ENCODE measurements around the gene ERC2. TPM values are rescaled to one million over a fixed set of nuclear protein-coding genes. Genes with fewer than 3 reads are reported as not detected.

Gene ERC2
- total RNA-seq, 1 experiment from 2014 or later, result 0.77 TPM

GRCh38 chr3:56185827-56186226, 282.4 kb downstream of the ERC2 start:
- CTCF ChIA-PET, result no interaction called here
- H3K4me3 ChIP-seq (ENCODE audit: low read length), result no peak overlapping the region
- H2AFZ ChIP-seq (ENCODE audit: low read length), result no peak overlapping the region
- no peak overlapping the region for H3K9ac ChIP-seq (ENCODE audit: low read length)
- ATAC-seq (no peak), DNase-seq (no peak)
- no peaks in the 10 kb centered on the region for H3K4me1 ChIP-seq (ENCODE audit: insufficient read depth, low read length)
- no peaks in the 10 kb centered on the region for H3F3A ChIP-seq (ENCODE audit: low read length, unreplicated experiment)
- no peak overlapping the region for H3K27ac ChIP-seq (ENCODE audit: low read length)
- H3K79me2 ChIP-seq (ENCODE audit: low read length), result no peaks in the 10 kb centered on the region
- POLR2A ChIA-PET (ENCODE audit: unreplicated experiment), result no interaction called here
- no peaks in the 10 kb centered on the region for H3K36me3 ChIP-seq (ENCODE audit: low read depth, low read length)
- no peaks in the 10 kb centered on the region for H4K20me1 ChIP-seq (ENCODE audit: low read length)
- intact Hi-C loops (cut with micrococcal nuclease), result no loop called here
- H3K4me2 ChIP-seq (ENCODE audit: low read length), result no peak overlapping the region
- no peaks in the 10 kb centered on the region for H3K9me3 ChIP-seq (ENCODE audit: low read length)
- TF ChIP-seq, protein P1, sequence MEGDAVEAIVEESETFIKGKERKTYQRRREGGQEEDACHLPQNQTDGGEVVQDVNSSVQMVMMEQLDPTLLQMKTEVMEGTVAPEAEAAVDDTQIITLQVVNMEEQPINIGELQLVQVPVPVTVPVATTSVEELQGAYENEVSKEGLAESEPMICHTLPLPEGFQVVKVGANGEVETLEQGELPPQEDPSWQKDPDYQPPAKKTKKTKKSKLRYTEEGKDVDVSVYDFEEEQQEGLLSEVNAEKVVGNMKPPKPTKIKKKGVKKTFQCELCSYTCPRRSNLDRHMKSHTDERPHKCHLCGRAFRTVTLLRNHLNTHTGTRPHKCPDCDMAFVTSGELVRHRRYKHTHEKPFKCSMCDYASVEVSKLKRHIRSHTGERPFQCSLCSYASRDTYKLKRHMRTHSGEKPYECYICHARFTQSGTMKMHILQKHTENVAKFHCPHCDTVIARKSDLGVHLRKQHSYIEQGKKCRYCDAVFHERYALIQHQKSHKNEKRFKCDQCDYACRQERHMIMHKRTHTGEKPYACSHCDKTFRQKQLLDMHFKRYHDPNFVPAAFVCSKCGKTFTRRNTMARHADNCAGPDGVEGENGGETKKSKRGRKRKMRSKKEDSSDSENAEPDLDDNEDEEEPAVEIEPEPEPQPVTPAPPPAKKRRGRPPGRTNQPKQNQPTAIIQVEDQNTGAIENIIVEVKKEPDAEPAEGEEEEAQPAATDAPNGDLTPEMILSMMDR (conservative IDR thresholded peaks at IDR 0.05; ENCODE audit: low read depth, low read length), result no peak
- no peak for TF ChIP-seq EZH2 (IDR thresholded peaks at IDR 0.05; ENCODE audit: low read length, unreplicated experiment)
- H3K9me2 ChIP-seq (replicated peaks; ENCODE audit: low read length), result no peaks in the 10 kb centered on the region
- BruUV-seq (replicated peaks), result no TSS peak
- peaks cover 6% of the 10 kb centered on the region; the same call in 1 of the 2 replicates for H3K27me3 ChIP-seq (ENCODE audit: low read length)

DNA sequence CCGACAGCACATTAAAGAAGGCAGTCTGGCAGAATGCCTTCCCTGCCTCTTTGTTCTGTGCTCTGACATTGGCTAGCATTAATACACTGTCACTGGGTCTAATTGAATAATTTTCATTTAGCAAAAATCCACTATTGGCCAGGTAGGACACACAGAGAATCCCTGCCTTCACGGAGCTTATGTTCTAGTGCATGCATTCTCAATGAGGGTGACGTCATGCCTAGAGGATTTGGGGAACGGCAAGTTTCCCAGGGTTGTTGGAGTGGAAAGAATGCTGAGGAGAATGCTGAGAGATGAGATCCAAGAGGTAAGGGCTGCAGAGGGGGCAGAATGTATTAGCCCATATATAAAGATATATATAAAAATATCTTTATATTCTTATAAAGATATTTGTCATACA, 284.7 kb downstream of the ERC2 start:
- H3F3A ChIP-seq (ENCODE audit: low read length, unreplicated experiment), result no peaks in the 10 kb centered on the region
- DNase-seq (no peak), ATAC-seq (no peak)
- TF ChIP-seq EZH2 (IDR thresholded peaks at IDR 0.05; ENCODE audit: low read length, unreplicated experiment), result no peak
- TF ChIP-seq, protein P1 (conservative IDR thresholded peaks at IDR 0.05; ENCODE audit: low read depth, low read length), result no peak
- TF ChIP-seq EZH2phosphoT487 (IDR thresholded peaks at IDR 0.05; ENCODE audit: borderline replicate concordance, low read length), result no peak
- no peaks in the 10 kb centered on the region for H3K9me2 ChIP-seq (replicated peaks; ENCODE audit: low read length)
- H3K27me3 ChIP-seq (ENCODE audit: low read length), result no peaks in the 10 kb centered on the region
- POLR2A ChIA-PET (ENCODE audit: unreplicated experiment), result no interaction called here
- no peak overlapping the region for H3K4me2 ChIP-seq (ENCODE audit: low read length)
- no peaks in the 10 kb centered on the region for H4K20me1 ChIP-seq (ENCODE audit: low read length)
- H3K9ac ChIP-seq (ENCODE audit: low read length), result no peak overlapping the region
- intact Hi-C loops (cut with micrococcal nuclease), result no loop called here
- CTCF ChIA-PET, result no interaction called here
- H2AFZ ChIP-seq (ENCODE audit: low read length), result no peak overlapping the region
- H3K27ac ChIP-seq (ENCODE audit: low read length), result no peak overlapping the region
- no peak overlapping the region for H3K4me3 ChIP-seq (ENCODE audit: low read length)
- BruUV-seq (replicated peaks), result no TSS peak
- no peaks in the 10 kb centered on the region for H3K79me2 ChIP-seq (ENCODE audit: low read length)
- no peaks in the 10 kb centered on the region for H3K4me1 ChIP-seq (ENCODE audit: insufficient read depth, low read length)
- no peaks in the 10 kb centered on the region for H3K36me3 ChIP-seq (ENCODE audit: low read depth, low read length)
- no peaks in the 10 kb centered on the region for H3K9me3 ChIP-seq (ENCODE audit: low read length)

DNA sequence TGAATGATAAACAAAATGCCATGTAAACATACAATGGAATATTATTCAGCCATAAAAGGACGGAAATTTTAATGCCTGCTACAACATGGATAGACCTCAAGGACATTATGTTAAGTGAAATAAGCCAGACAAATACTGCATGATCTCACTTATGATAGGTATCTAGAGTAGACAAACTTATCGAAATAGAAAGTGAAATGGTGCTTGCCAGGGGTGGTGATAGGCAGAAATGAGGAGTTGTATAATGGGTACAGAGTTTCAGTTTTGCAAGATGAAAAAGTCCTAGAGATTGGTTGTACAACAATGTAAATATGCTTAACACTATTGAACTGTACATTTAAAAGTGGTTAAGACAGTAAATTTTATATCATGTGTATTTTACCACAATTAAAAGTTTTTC, 287.8 kb downstream of the ERC2 start:
- H3K9me3 ChIP-seq (ENCODE audit: low read length), result no peaks in the 10 kb centered on the region
- H3K4me3 ChIP-seq (ENCODE audit: low read length), result no peak overlapping the region
- BruUV-seq (replicated peaks), result no TSS peak
- H3K79me2 ChIP-seq (ENCODE audit: low read length), result no peaks in the 10 kb centered on the region
- TF ChIP-seq EZH2 (IDR thresholded peaks at IDR 0.05; ENCODE audit: low read length, unreplicated experiment), result no peak
- TF ChIP-seq, protein P1 (conservative IDR thresholded peaks at IDR 0.05; ENCODE audit: low read depth, low read length), result no peak
- no peak for TF ChIP-seq EZH2phosphoT487 (IDR thresholded peaks at IDR 0.05; ENCODE audit: borderline replicate concordance, low read length)
- no peaks in the 10 kb centered on the region for H3K4me1 ChIP-seq (ENCODE audit: insufficient read depth, low read length)
- H3K27ac ChIP-seq (ENCODE audit: low read length), result no peak overlapping the region
- no peaks in the 10 kb centered on the region for H3K36me3 ChIP-seq (ENCODE audit: low read depth, low read length)
- POLR2A ChIA-PET (ENCODE audit: unreplicated experiment), result no interaction called here
- intact Hi-C loops (cut with micrococcal nuclease), result no loop called here
- no peak overlapping the region for H3K4me2 ChIP-seq (ENCODE audit: low read length)
- H3K9ac ChIP-seq (ENCODE audit: low read length), result no peak overlapping the region
- no peaks in the 10 kb centered on the region for H3K9me2 ChIP-seq (replicated peaks; ENCODE audit: low read length)
- no peak for DNase-seq
- no peak overlapping the region for H2AFZ ChIP-seq (ENCODE audit: low read length)
- CTCF ChIA-PET, result no interaction called here
- no peak for ATAC-seq
- H3F3A ChIP-seq (ENCODE audit: low read length, unreplicated experiment), result no peaks in the 10 kb centered on the region
- H4K20me1 ChIP-seq (ENCODE audit: low read length), result no peaks in the 10 kb centered on the region
- H3K27me3 ChIP-seq (ENCODE audit: low read length), result no peaks in the 10 kb centered on the region

All from PC-3 (cell line).